Smooth muscle cell (in vitro differentiated cells): ENCODE results near the gene TNS1. TPM values are rescaled to one million over a fixed set of nuclear protein-coding genes. Genes with fewer than 3 reads are reported as not detected.

ENCODE experiments used
- DNase-seq: peaks from one replicate; lab custom pipeline; 2025; ENCODE audit not compliant: unreplicated experiment; lab: John Stamatoyannopoulos, UW
- H2AFZ ChIP-seq: fragments of 200-600 bp; sonication (generic); 2 replicates; pipeline ENCODE4 v1.6.0; 2016; ENCODE audit warnings: antibody characterized with exemption, low read depth, mild to moderate bottlenecking
- H3F3A ChIP-seq: fragments of 200-600 bp; sonication (generic); 2 replicates; pipeline ENCODE4 v1.6.0; 2017; ENCODE audit warnings: antibody characterized with exemption, low read depth
- H3K27ac ChIP-seq: fragments of 200-600 bp; sonication (generic); 2 replicates; pipeline ENCODE4 v1.5.1; 2016; ENCODE audit warnings: low read depth, mild to moderate bottlenecking
- H3K27me3 ChIP-seq: fragments of 200-600 bp; sonication (generic); 2 replicates; pipeline ENCODE4 v1.6.1; 2016; ENCODE audit warnings: low read depth, mild to moderate bottlenecking
- H3K36me3 ChIP-seq: fragments of 200-600 bp; sonication (generic); 2 replicates; pipeline ENCODE4 v1.5.1; 2016; ENCODE audit warnings: low read depth
- H3K4me1 ChIP-seq: fragments of 200-600 bp; sonication (generic); 2 replicates; pipeline ENCODE4 v1.5.1; 2016; ENCODE audit warnings: low read depth
- H3K4me2 ChIP-seq: fragments of 200-600 bp; sonication (generic); 2 replicates; pipeline ENCODE4 v1.6.0; 2016; ENCODE audit warnings: mild to moderate bottlenecking
- H3K4me3 ChIP-seq: fragments of 200-600 bp; sonication (generic); 2 replicates; pipeline ENCODE4 v1.5.1; 2016; ENCODE audit warnings: mild to moderate bottlenecking
- H3K79me2 ChIP-seq: fragments of 200-600 bp; sonication (generic); 2 replicates; pipeline ENCODE4 v1.6.0; 2016; ENCODE audit warnings: low read depth, mild to moderate bottlenecking
- H3K9ac ChIP-seq: fragments of 200-600 bp; sonication (generic); 2 replicates; pipeline ENCODE4 v1.6.0; 2016; ENCODE audit warnings: low read depth
- H3K9me3 ChIP-seq: fragments of 200-600 bp; sonication (generic); replicated peaks from 2 replicates; pipeline ENCODE4 v1.5.1; 2016; ENCODE audit warnings: low read depth
- H4K20me1 ChIP-seq: fragments of 200-600 bp; sonication (generic); 2 replicates; pipeline ENCODE4 v1.6.0; 2016; ENCODE audit warnings: low read depth
- WGBS: methylation state at CpG from one replicate; pipeline ENCODE4 v1.1.7; 2016; ENCODE audit warnings: low lambda C conversion rate; 5-methylcytosine and 5-hydroxymethylcytosine counted together
- polyA plus RNA-seq: library from polyadenylated mRNA; unstranded; fragments of >200 nt; fragmentation: Nextera tagmentation; extraction: Ambion mirVana; gene quantifications from 2 replicates; pipeline ENCODE4 v1.2.1, GENCODE V29; 2016
- total RNA-seq: library from RNA; depleted of rRNA; stranded (reverse); fragments of >200 nt; gene quantifications from 2 replicates; pipeline ENCODE4 v1.2.3, GENCODE V29; 2014
- TF ChIP-seq, protein P1 (sequence below): fragments of 200-600 bp; sonication (generic); IDR thresholded peaks from 2 replicates; pipeline ENCODE4 v1.5.1; 2017; ENCODE audit warnings: borderline replicate concordance, mild to moderate bottlenecking, antibody characterized with exemption; ENCODE audit not compliant: insufficient read depth, poor library complexity, severe bottlenecking

The TNS1 gene
- total and polyA plus RNA-seq, 2 experiments from 2014 or later, result 52.3 to 61.5 TPM

DNA sequence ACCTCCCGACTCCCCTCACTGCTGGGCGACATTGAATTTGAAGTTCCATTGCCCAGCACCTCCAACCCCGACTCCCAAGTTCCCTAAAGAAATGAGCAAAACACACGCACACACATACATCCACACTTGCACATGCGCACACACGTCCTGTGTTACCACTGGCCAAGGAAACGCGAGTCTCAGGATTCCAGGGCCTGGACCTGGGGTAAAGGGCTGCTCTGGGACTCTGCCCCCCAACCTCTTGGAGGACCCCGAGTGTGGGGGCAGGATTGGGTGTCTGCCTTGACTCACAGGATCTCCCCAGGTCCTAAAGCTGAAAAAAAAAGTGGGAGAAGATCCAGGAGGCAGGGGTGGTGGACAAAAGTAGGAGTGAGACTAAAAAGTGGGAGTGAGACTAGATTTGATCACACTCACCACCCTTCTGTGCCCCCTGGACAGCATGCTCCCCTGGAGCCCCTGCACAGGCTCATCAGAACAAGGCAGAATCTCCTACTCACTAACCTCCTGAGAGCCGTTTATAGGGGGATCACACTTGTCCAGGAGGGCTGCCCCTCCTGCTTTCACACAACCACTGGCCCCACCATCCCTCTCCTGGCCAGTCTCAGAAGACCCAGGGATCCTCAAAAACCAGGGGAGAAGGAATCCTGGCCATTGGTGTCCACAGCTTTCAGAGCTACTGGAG, 202.2 kb downstream of the TNS1 start:
- no peaks in the 10 kb centered on the region for H3K79me2 ChIP-seq
- WGBS, result 93% methylated on average over 10 of the region's 10 CpGs

DNA sequence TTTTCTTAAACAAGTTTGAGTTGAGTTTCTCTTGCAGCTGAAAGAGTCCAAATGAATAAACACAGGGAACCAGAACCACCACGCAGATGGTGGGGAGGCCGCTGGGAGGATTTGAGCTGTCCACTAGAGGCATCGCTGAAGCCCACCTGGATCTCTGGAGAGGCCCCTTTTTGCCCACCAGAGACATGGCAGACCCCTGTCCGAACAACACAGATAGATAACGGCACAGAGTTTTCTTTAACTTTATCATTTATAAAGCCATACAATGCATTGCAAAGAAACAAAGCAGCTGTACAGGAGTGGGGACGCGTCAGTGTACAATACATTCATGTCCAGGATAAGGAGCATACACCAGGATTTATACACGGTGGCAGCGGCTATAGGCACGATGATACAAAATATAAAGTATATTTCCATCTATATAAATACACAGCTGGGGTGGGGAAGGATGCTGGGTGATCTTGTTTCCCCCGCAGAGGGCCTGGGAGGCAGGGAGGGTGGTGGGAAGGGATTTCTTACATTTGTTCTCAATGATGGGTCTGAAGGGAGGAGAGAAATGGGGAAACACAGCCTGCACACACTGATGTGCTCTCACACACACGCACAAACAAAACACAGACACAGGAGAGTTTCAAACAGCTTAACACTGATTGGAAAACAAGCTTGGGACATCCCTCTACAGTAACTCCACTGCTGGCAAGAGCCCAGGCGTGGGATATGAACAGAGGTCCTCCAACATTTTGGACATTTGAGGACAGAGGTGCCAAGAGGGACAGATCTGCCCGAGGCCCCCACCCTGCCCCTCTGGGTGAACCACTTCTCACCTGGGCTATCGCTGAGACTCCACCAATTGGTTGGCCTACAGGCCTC, 203.0 kb downstream of the TNS1 start:
- no peaks in the 10 kb centered on the region for H3K27me3 ChIP-seq
- H4K20me1 ChIP-seq, result peaks cover 64% of the 10 kb centered on the region
- peaks cover 41% of the 10 kb centered on the region for H3F3A ChIP-seq
- no peaks in the 10 kb centered on the region for H3K9me3 ChIP-seq
- H2AFZ ChIP-seq, result no peak overlapping the region
- WGBS, result 92% methylated on average over 15 of the region's 15 CpGs
- TF ChIP-seq, protein P1, sequence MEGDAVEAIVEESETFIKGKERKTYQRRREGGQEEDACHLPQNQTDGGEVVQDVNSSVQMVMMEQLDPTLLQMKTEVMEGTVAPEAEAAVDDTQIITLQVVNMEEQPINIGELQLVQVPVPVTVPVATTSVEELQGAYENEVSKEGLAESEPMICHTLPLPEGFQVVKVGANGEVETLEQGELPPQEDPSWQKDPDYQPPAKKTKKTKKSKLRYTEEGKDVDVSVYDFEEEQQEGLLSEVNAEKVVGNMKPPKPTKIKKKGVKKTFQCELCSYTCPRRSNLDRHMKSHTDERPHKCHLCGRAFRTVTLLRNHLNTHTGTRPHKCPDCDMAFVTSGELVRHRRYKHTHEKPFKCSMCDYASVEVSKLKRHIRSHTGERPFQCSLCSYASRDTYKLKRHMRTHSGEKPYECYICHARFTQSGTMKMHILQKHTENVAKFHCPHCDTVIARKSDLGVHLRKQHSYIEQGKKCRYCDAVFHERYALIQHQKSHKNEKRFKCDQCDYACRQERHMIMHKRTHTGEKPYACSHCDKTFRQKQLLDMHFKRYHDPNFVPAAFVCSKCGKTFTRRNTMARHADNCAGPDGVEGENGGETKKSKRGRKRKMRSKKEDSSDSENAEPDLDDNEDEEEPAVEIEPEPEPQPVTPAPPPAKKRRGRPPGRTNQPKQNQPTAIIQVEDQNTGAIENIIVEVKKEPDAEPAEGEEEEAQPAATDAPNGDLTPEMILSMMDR, result no peak
- peak overlapping the region; percentile 24 for H3K27ac ChIP-seq
- H3K79me2 ChIP-seq, result no peaks in the 10 kb centered on the region
- H3K9ac ChIP-seq, result no peak overlapping the region
- no peak for DNase-seq
- no peak overlapping the region for H3K4me3 ChIP-seq
- no peaks in the 10 kb centered on the region for H3K4me1 ChIP-seq
- no peak overlapping the region for H3K4me2 ChIP-seq
- H3K36me3 ChIP-seq, result no peaks in the 10 kb centered on the region

More for the DNA sequence above, 202.2 kb downstream of the TNS1 start:
- Histone ChIP-seq H3K4me2 (no peak overlapping the region), H3K27me3 (no peaks in the 10 kb centered on the region), H3K36me3 (no peaks in the 10 kb centered on the region), H3K4me3 (no peak overlapping the region), H3K9me3 (no peaks in the 10 kb centered on the region), H3K9ac (no peak overlapping the region), H2AFZ (no peak overlapping the region), H3K4me1 (no peaks in the 10 kb centered on the region), H4K20me1 (peaks cover 70% of the 10 kb centered on the region), H3K27ac (peak overlapping the region; percentile 24), H3F3A (peaks cover 41% of the 10 kb centered on the region)
- DNase-seq, result no peak
- TF ChIP-seq, protein P1, result no peak

DNA sequence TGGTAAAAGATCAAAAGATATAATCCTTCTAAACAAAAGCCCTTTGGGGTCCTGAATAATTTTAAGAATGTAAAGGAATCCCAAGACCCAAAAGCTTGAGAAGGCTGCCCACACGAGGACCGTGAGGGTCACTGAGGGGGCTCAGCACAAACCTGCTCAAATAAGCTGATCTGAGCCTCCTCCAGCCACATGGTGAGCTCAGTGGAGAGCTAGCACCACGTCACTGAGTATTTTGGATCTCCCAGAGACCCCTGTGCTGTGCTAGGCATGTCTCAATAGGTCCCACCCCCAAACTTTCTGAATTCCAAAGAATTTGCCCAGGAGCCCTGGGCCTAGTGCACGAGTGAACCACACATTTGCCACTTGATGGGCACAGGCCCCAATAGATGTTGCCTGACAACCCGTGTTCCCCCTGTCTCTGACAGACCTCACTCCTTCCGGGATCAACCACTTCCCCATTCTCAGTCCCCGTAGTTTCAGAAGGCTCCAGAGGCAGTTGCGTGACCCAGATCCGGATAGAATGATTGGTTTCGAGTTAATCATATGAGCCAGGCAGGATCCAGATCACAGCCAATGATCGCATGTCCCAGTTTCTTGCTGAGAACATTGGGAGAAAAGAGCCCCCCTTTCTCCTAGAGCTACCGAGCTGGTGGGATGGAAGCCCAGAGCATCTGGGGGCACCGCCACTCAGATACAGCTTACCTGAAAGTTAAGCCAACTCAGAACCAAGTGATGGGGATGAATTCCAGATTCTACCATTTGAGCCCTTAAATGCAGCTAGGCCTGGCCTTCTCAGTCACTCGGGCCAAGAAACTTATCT, 203.8 kb downstream of the TNS1 start:
- peaks cover 56% of the 10 kb centered on the region for H4K20me1 ChIP-seq
- H3K9ac ChIP-seq, result no peak overlapping the region
- no peaks in the 10 kb centered on the region for H3K4me1 ChIP-seq
- no peaks in the 10 kb centered on the region for H3K27me3 ChIP-seq
- peaks cover 41% of the 10 kb centered on the region for H3F3A ChIP-seq
- H2AFZ ChIP-seq, result no peak overlapping the region
- WGBS, result 93% methylated on average over 14 of the region's 14 CpGs
- TF ChIP-seq, protein P1, result no peak
- no peaks in the 10 kb centered on the region for H3K36me3 ChIP-seq
- no peak overlapping the region for H3K4me2 ChIP-seq
- H3K4me3 ChIP-seq, result no peak overlapping the region
- H3K9me3 ChIP-seq, result no peaks in the 10 kb centered on the region
- H3K79me2 ChIP-seq, result no peaks in the 10 kb centered on the region
- DNase-seq, result no peak
- no peak overlapping the region for H3K27ac ChIP-seq
